SJCRH30 (cell line): ENCODE results near the gene STN1. TPM values are rescaled to one million over a fixed set of nuclear protein-coding genes. Genes with fewer than 3 reads are reported as not detected.
"Not testable (repeated sequence)": the region's sequence is repeated elsewhere in the genome, so short reads cannot be mapped to it uniquely, and the experiment has no call there.

Source experiments
- DNase-seq, 2 experiments: peaks; one replicate each; pipeline ENCODE4 v3.0.0-alpha.2; 2015 to 2020
- H3K27ac ChIP-seq: fragments of 250-450 bp; sonication (Bioruptor Pico); 2 replicates; pipeline ENCODE4 v1.5.1; 2020; ENCODE audit warnings: mild to moderate bottlenecking, moderate library complexity
- H3K27me3 ChIP-seq: fragments of 250-450 bp; sonication (Bioruptor Pico); 2 replicates; pipeline ENCODE4 v1.5.1; 2020; ENCODE audit warnings: mild to moderate bottlenecking, moderate library complexity
- H3K36me3 ChIP-seq: fragments of 250-450 bp; sonication (Bioruptor Pico); 2 replicates; pipeline ENCODE4 v1.5.1; 2020; ENCODE audit warnings: mild to moderate bottlenecking, moderate library complexity
- H3K4me1 ChIP-seq: fragments of 250-450 bp; sonication (Bioruptor Pico); 2 replicates; pipeline ENCODE4 v1.5.1; 2020; ENCODE audit warnings: mild to moderate bottlenecking, moderate library complexity
- H3K4me3 ChIP-seq: fragments of 250-450 bp; sonication (Bioruptor Pico); 2 replicates; pipeline ENCODE4 v1.5.1; 2020; ENCODE audit warnings: mild to moderate bottlenecking, moderate library complexity
- H3K9me3 ChIP-seq: fragments of 250-450 bp; sonication (Bioruptor Pico); replicated peaks from 2 replicates; pipeline ENCODE4 v1.5.1; 2020; ENCODE audit warnings: mild to moderate bottlenecking, moderate library complexity
- total RNA-seq: library from RNA; depleted of rRNA; stranded (reverse); fragments of >200 nt; shearing (Covaris generic); gene quantifications from 2 replicates; pipeline ENCODE4 v1.2.3, GENCODE V29; 2014

Gene STN1
- total RNA-seq, 1 experiment from 2014 or later: 10.3 TPM

- peak overlapping the region; percentile 76 for H3K4me3 ChIP-seq
- H3K9me3 ChIP-seq: no peaks in the 10 kb centered on the region
- peak overlapping the region; percentile 34; the same call in 1 of the 2 replicates for H3K27ac ChIP-seq
- H3K36me3 ChIP-seq: no peaks in the 10 kb centered on the region
- H3K4me1 ChIP-seq: peaks cover 19% of the 10 kb centered on the region
- H3K27me3 ChIP-seq: no peaks in the 10 kb centered on the region
- peak; percentile 53 to 59 for DNase-seq
Observed at GRCh38 chr10:103854686-103855391, 63.1 kb downstream of the STN1 start.

GRCh38 chr10:103854265-103854685 is 63.7 kb downstream of the STN1 start:
- Histone ChIP-seq H3K4me1 (peaks cover 24% of the 10 kb centered on the region), H3K27ac (no peak overlapping the region; the same call in 1 of the 2 replicates), H3K27me3 (no peaks in the 10 kb centered on the region), H3K36me3 (no peaks in the 10 kb centered on the region), H3K4me3 (peak overlapping the region; percentile 76), H3K9me3 (no peaks in the 10 kb centered on the region)
- peak in 1 of 2 experiments; percentile 49 for DNase-seq

- DNase-seq: no peak
- Histone ChIP-seq H3K4me3 (peak overlapping the region; percentile 76), H3K27ac (no peak overlapping the region), H3K27me3 (no peaks in the 10 kb centered on the region), H3K9me3 (no peaks in the 10 kb centered on the region), H3K4me1 (peaks cover 25% of the 10 kb centered on the region), H3K36me3 (no peaks in the 10 kb centered on the region)
Observed at GRCh38 chr10:103853428-103854264, 64.3 kb downstream of the STN1 start.

- H3K36me3 ChIP-seq: no peaks in the 10 kb centered on the region
- H3K9me3 ChIP-seq: no peaks in the 10 kb centered on the region
- peaks cover 25% of the 10 kb centered on the region for H3K4me1 ChIP-seq
- no peak overlapping the region for H3K4me3 ChIP-seq
- no peak overlapping the region for H3K27ac ChIP-seq
- DNase-seq: no peak
- H3K27me3 ChIP-seq: no peaks in the 10 kb centered on the region
Observed at GRCh38 chr10:103852856-103853255, 65.1 kb downstream of the STN1 start.

- H3K27ac ChIP-seq: no peak overlapping the region
- no peaks in the 10 kb centered on the region for H3K36me3 ChIP-seq
- H3K9me3 ChIP-seq: no peaks in the 10 kb centered on the region
- no peak overlapping the region for H3K4me3 ChIP-seq
- DNase-seq: no peak
- peaks cover 25% of the 10 kb centered on the region for H3K4me1 ChIP-seq
- no peaks in the 10 kb centered on the region for H3K27me3 ChIP-seq
Observed at GRCh38 chr10:103852189-103852711, 65.7 kb downstream of the STN1 start.

GRCh38 chr10:103851261-103851660 is 66.7 kb downstream of the STN1 start:
- no peak overlapping the region for H3K27ac ChIP-seq
- no peak overlapping the region for H3K4me3 ChIP-seq
- H3K36me3 ChIP-seq: no peaks in the 10 kb centered on the region
- H3K4me1 ChIP-seq: peaks cover 19% of the 10 kb centered on the region
- no peak for DNase-seq
- H3K9me3 ChIP-seq: no peaks in the 10 kb centered on the region
- no peaks in the 10 kb centered on the region for H3K27me3 ChIP-seq

- peak; percentile 71 to 78 for DNase-seq
- peaks cover 17% of the 10 kb centered on the region for H3K4me1 ChIP-seq
- peak overlapping the region; percentile 12 for H3K4me3 ChIP-seq
Observed at GRCh38 chr10:103850572-103850895, 67.5 kb downstream of the STN1 start.

GRCh38 chr10:103849880-103850571 is 68.0 kb downstream of the STN1 start:
- Histone ChIP-seq H3K4me1 (peaks cover 17% of the 10 kb centered on the region), H3K4me3 (peak overlapping the region; percentile 12), H3K27me3 (no peaks in the 10 kb centered on the region), H3K27ac (peak overlapping the region; percentile 77), H3K9me3 (no peaks in the 10 kb centered on the region), H3K36me3 (no peaks in the 10 kb centered on the region)
- DNase-seq: peak; percentile 45 to 69

More at GRCh38 chr10:103850572-103850895, 67.5 kb downstream of the STN1 start:
- Histone ChIP-seq H3K27ac (peak overlapping the region; percentile 77), H3K9me3 (no peaks in the 10 kb centered on the region), H3K27me3 (no peaks in the 10 kb centered on the region), H3K36me3 (no peaks in the 10 kb centered on the region)

GRCh38 chr10:103849212-103849877 is 68.6 kb downstream of the STN1 start:
- H3K36me3 ChIP-seq: no peaks in the 10 kb centered on the region
- H3K27me3 ChIP-seq: no peaks in the 10 kb centered on the region
- H3K4me3 ChIP-seq: peak overlapping the region; percentile 12
- H3K9me3 ChIP-seq: no peaks in the 10 kb centered on the region
- DNase-seq: no peak
- H3K27ac ChIP-seq: peak overlapping the region; percentile 77
- H3K4me1 ChIP-seq: peaks cover 17% of the 10 kb centered on the region

GRCh38 chr10:103847909-103848468 is 70.0 kb downstream of the STN1 start:
- H3K27ac ChIP-seq: no peak overlapping the region
- DNase-seq: no peak
- H3K4me3 ChIP-seq: no peak overlapping the region
- no peaks in the 10 kb centered on the region for H3K36me3 ChIP-seq
- H3K27me3 ChIP-seq: no peaks in the 10 kb centered on the region
- peaks cover 17% of the 10 kb centered on the region for H3K4me1 ChIP-seq
- no peaks in the 10 kb centered on the region for H3K9me3 ChIP-seq

GRCh38 chr10:103847346-103847745 is 70.6 kb downstream of the STN1 start:
- Histone ChIP-seq H3K4me3 (no peak overlapping the region), H3K27me3 (no peaks in the 10 kb centered on the region), H3K4me1 (peaks cover 17% of the 10 kb centered on the region), H3K9me3 (no peaks in the 10 kb centered on the region), H3K27ac (no peak overlapping the region), H3K36me3 (no peaks in the 10 kb centered on the region)
- DNase-seq: no peak

- no peaks in the 10 kb centered on the region for H3K27me3 ChIP-seq
- no peaks in the 10 kb centered on the region for H3K36me3 ChIP-seq
- DNase-seq: no peak
- H3K9me3 ChIP-seq: no peaks in the 10 kb centered on the region
- H3K4me1 ChIP-seq: peaks cover 24% of the 10 kb centered on the region
- no peak overlapping the region for H3K4me3 ChIP-seq
- no peak overlapping the region for H3K27ac ChIP-seq
Observed at GRCh38 chr10:103845972-103846371, 72.0 kb downstream of the STN1 start.

GRCh38 chr10:103845346-103845745 is 72.6 kb downstream of the STN1 start:
- not testable (repeated sequence) for DNase-seq, H3K36me3 ChIP-seq, H3K27me3 ChIP-seq, H3K9me3 ChIP-seq, H3K4me3 ChIP-seq, H3K27ac ChIP-seq
- H3K4me1 ChIP-seq: peaks cover 23% of the 10 kb centered on the region
